GM21515 (cell line): Measurements from ENCODE around the gene PPA1.
"Not testable (repeated sequence)": the region's sequence is repeated elsewhere in the genome, so short reads cannot be mapped to it uniquely, and the experiment has no call there.

Experiments used
- ATAC-seq: cut with Tn5 transposase; IDR thresholded peaks from one replicate; pipeline ENCODE4 v1.9.1; 2021; ENCODE audit not compliant: unreplicated experiment

Gene PPA1

GRCh38 chr10:70233109-70233938 lies at the start of gene PPA1:
PPA1 (minus strand) TSS chr10:70233429; CDS start chr10:70233327, 102 bp downstream.
- ATAC-seq, result peak; percentile 83

DNA sequence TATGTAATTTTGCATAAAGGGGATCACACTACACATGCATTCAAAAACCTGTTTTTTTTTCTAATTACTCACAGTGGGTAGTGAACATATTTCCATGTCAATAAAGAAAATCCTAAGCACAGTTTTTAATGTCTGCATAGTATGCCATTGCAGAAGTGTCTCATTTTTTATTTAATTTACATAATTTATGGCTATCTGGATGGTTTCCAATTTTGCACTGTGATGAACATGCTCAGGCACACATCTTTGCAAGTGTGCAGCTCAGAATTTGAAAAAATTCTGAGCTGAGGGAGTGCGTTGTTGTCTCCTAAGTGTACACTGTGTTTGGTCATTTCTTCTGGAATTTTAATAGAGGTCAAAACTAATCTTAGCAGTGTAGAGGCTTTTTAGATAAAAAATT lies 48.4 kb upstream of the PPA1 start:
- ATAC-seq, result no peak

DNA sequence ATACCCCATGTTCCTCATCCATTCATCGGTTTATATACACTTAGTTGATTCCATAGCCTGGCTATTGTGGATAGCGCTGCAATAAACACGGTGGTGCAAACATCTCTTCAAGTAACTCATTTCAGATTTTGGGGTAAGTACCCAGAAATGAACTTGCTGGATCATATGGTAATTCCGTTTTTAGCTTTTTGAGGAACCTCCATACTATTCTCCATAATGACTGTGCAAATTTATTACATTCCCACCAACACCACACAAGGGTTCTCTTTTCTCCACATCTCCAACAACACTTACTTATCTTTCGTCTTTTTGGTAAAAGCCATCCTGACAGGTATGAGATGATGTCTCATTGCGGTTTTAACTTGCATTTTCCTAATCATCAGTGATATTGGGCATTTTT lies 46.9 kb upstream of the PPA1 start:
- no peak for ATAC-seq

- no peak for ATAC-seq
Measured at GRCh38 chr10:70277396-70278030, 44.3 kb upstream of the PPA1 start.

DNA sequence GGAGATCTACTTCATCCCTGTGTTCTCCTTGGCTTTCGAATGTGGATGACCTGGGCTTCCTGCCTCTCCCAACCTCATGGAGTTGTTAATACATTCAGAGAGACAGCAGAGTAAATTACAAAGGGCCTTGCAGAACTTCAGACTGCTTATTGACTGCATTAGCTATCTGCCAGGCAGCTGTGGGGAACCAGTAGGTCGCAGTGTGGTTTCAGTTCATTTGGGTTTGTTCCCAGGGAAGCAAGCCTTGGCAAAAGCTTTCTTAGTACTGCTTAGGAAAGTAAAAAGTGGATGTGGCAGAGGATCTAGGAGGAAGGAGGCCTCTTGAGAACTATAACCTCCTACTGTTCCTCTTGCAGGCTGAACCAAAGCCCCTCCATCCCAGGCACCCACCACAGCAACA lies 41.4 kb upstream of the PPA1 start:
- no peak for ATAC-seq

- ATAC-seq, result peak; percentile 59
Measured at GRCh38 chr10:70272925-70273316, 39.7 kb upstream of the PPA1 start.

DNA sequence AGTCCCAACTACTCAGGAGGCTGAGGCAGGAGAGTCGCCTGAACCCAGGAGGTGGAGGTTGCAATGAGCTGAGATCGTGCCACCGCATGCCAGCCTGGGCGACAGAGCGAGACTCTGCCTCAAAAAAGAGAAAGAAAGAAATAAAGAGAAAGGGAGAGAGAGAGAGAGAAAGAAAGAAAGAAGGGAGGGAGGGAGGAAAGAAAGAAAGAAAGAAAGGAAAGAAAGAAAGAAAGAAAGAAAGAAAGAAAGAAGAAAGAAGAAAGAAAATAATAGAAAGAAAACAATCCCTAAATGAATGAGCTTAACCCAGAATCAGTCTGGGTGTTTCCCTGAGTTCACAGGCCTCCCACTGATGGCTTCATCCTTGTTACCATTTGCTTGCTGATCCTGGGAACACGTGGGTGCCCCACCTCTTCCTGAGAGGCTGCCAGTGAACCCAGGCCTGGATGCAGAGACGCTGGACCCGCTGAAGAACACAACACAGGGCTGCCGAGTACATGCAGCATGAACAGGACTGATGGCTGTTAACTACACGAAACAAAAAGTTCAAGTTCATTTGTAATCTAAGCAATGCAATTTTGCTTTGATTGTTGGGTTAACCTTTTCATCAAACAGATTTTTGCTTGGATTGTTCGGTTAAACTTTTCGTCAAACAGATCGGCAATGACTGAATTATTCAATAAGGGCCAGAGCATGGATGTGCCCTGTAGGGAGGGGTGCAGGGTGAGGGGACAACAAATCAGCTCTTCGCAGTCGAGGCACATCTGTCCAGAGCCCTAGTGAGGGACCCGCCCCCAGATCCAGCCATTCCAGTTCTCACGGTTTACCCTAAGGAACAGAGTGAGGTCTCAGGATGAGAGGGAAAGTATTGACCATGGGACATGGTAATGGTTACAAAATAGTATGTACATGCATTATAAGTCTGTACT lies 39.0 kb upstream of the PPA1 start:
- ATAC-seq, result no peak

GRCh38 chr10:70270952-70271351 lies 37.7 kb upstream of the PPA1 start:
- ATAC-seq, result no peak

DNA sequence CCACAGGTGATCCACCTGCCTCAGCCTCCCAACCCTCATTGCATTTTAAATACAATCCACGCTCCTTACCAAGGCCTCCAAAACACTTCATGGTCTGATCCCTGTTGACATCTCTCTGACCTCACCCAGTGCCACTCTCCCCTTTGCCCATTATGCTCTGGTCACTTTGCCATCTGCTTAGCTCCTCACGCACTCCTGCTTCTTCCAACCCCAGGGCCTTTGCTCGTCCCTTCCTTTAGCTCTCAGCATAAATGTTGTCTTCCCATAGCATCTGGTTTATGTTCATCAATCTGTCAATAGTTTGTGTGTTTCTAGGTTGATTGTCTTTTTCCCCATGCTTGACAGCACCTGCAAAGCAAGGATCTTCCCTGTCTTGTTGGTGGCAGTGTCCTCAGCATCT lies 36.5 kb upstream of the PPA1 start:
- no peak for ATAC-seq

DNA sequence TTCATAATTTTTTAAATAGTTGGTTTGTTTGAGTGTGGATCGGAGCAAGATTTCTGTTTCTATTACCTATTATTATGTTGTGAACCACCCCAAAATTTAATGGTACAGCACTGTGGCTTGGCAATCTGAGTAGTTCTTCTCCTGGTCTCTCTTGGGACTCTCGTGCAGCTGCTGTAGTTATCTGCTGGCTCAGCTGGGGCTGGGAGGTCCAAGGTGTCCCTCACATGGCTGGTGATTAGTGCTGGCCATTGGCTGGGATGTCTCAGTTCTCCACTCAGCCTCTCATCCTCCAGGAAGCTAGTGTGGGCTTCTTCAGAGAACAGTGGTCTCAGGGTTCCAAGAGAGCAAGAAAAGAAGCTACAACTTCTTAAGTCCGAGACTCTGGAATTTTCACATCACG lies 35.1 kb upstream of the PPA1 start:
- no peak for ATAC-seq

DNA sequence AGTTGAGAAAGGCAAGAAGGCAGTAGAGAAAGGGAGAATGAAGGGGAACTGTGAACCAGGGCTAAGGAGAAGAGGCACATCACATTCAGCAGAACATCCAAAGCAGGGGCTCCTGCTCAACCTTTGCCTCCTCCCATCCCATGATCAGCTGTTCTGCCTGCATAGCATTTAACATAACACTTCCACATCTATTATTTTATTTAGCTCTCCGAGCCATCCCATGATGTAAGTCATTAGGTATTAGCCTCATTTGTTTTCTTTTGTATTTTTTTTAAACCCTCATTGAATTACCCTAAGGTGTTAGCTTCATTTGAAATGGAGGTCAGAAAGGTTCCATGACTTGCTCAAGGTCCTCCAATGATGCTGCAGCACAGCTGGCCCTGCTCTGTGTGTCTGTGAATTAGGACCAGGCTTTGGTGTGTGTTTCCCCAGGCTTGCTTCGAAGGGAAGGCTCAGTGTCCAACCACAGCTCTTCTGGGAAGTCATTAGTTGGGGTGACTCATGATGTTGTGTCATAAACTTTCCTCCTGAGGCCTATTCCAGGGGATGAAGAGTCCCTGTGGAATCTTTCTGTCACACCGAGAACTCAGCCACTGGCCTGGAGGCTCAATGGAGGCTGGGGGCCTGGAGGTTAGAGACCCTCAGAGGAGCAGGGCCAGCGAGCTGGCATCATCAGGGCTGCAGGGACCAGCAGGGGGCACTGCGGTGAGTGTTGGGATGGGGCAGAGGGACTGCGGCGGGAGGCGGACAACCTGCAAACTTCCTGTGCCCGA lies 34.1 kb upstream of the PPA1 start:
- no peak for ATAC-seq

DNA sequence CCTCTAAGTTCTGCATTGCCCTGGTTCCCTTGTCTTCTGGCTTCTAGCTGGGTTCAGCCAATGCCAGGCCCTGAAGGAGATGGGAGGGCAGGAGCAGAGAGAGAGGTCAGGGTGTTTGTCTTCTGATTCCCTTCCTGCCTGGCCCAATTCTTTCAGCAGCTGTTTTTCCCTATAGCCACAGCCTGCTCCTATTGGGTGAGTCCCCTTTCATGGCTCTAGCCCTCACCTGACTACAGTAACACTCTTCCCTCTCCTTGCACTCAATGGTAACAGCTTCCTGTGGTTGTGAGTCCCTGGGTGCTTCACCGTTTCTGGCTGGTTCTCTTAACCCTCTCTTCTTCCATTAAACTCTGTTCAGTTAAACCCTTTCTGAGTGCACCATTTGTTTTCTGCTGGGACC lies 33.5 kb upstream of the PPA1 start:
- ATAC-seq, result no peak

GRCh38 chr10:70266056-70266455 lies 32.8 kb upstream of the PPA1 start:
- no peak for ATAC-seq

- no peak for ATAC-seq
Measured at GRCh38 chr10:70265032-70265689, 31.9 kb upstream of the PPA1 start.

- ATAC-seq, result no peak
Measured at GRCh38 chr10:70260734-70261133, 27.5 kb upstream of the PPA1 start.

GRCh38 chr10:70260259-70260658 lies 27.0 kb upstream of the PPA1 start:
- no peak for ATAC-seq

GRCh38 chr10:70258216-70258615 lies 25.0 kb upstream of the PPA1 start:
- no peak for ATAC-seq

DNA sequence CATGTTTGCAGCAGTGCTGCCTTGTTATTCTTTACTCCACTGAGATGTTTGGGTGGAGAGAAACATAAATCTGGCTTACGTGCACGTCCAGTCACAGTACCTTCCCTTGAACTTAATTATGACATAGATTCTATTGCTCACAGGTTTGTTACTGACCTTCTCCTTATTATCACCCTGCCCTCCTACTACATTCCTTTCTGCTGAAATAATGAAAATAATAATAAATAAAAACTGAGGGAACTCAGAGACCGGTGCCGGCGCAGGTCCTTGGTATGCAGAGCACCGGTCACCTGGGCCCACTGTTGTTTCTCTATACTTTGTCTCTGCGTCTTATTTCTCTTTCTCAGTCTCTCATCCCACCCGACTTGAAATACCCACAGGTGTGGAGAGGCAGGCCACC lies 24.6 kb upstream of the PPA1 start:
- ATAC-seq, result not testable (repeated sequence)

DNA sequence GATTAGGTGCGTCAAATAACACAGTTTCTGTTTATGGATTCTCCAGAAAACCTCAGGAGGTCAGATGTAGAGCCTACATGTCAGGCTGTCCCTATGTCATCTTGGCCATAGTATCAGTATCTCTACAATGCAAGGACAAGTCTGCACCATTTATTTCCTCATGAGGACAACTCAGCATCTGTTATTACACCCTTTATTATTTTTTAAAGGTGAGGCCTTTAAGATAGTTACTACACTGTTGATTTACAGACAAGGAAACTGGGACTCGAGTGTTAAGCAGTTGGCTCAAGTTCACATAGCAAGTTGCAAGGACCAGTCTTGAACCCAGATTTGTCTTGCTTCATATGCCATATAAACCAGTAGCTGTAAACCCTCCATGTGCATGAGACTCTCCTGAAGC lies 23.2 kb upstream of the PPA1 start:
- ATAC-seq, result no peak
